ENCODE results near the gene DAPK3.
"Not testable (repeated sequence)": the region's sequence is repeated elsewhere in the genome, so short reads cannot be mapped to it uniquely, and the experiment has no call there.

The DAPK3 gene

GRCh38 chr19:3955688-3956087 is 15.2 kb downstream of the DAPK3 start:
- no peak for DNase-seq (ENCODE audit: low read depth, low spot score)

GRCh38 chr19:3955276-3955675 is 15.6 kb downstream of the DAPK3 start:
- DNase-seq (ENCODE audit: low read depth, low spot score): not testable (repeated sequence)

GRCh38 chr19:3954107-3954506 is 16.8 kb downstream of the DAPK3 start:
- DNase-seq (ENCODE audit: low read depth, low spot score): no peak

GRCh38 chr19:3952755-3953276 is 18.1 kb downstream of the DAPK3 start:
- not testable (repeated sequence) for DNase-seq (ENCODE audit: low read depth, low spot score)

GRCh38 chr19:3950871-3951861 is 19.7 kb downstream of the DAPK3 start:
- DNase-seq (ENCODE audit: low read depth, low spot score): no peak

- no peak for DNase-seq (ENCODE audit: low read depth, low spot score)
Measured at GRCh38 chr19:3949997-3950859, 20.7 kb downstream of the DAPK3 start.

- no peak for DNase-seq (ENCODE audit: low read depth, low spot score)
Measured at GRCh38 chr19:3949294-3949693, 21.6 kb downstream of the DAPK3 start.

GRCh38 chr19:3947316-3947933 is 23.5 kb downstream of the DAPK3 start:
- not testable (repeated sequence) for DNase-seq (ENCODE audit: low read depth, low spot score)

GRCh38 chr19:3945838-3946237 is 25.1 kb downstream of the DAPK3 start:
- no peak for DNase-seq (ENCODE audit: low read depth, low spot score)

GRCh38 chr19:3944018-3944721 is 26.7 kb downstream of the DAPK3 start:
- no peak for DNase-seq (ENCODE audit: low read depth, low spot score)

GRCh38 chr19:3942790-3943409 is 28.0 kb downstream of the DAPK3 start:
- no peak for DNase-seq (ENCODE audit: low read depth, low spot score)

- not testable (repeated sequence) for DNase-seq (ENCODE audit: low read depth, low spot score)
Measured at GRCh38 chr19:3938300-3938950, 32.5 kb downstream of the DAPK3 start.

- no peak for DNase-seq (ENCODE audit: low read depth, low spot score)
Measured at GRCh38 chr19:3936506-3937442, 34.1 kb downstream of the DAPK3 start.

GRCh38 chr19:3932931-3933810 is 37.7 kb downstream of the DAPK3 start, which contains the start of gene NMRK2:
Gene NMRK2, plus strand, starts transcription at chr19:3933069. Its CDS starts 603 bp downstream, at chr19:3933672.
- no peak for DNase-seq (ENCODE audit: low read depth, low spot score)

- DNase-seq (ENCODE audit: low read depth, low spot score): no peak
Measured at GRCh38 chr19:3931041-3931440, 39.9 kb downstream of the DAPK3 start.

GRCh38 chr19:3923912-3924311 is 47.0 kb downstream of the DAPK3 start:
- no peak for DNase-seq (ENCODE audit: low read depth, low spot score)

GRCh38 chr19:3923096-3923758 is 47.7 kb downstream of the DAPK3 start:
- DNase-seq (ENCODE audit: low read depth, low spot score): no peak
